ENCODE results near the gene FRMD3.

FRMD3 gene

GRCh38 chr9:83346655-83347420 is 191.4 kb downstream of the FRMD3 start:
- Histone ChIP-seq H3K36me3 (no peaks in the 10 kb centered on the region), H3K27me3 (no peaks in the 10 kb centered on the region), H3K27ac (no peak overlapping the region), H3K4me1 (peaks cover 0 to 8% (median 7%) of the 10 kb centered on the region in 4 donors), H3K9me3 (no peaks in the 10 kb centered on the region), H3K4me3 (no peak overlapping the region)
- no peak for DNase-seq
- intact Hi-C loops (cut with DNase I; ENCODE audit: low total_unique reads): no loop called here
- TF ChIP-seq CTCF (IDR thresholded peaks at IDR 0.05): no peak

DNA sequence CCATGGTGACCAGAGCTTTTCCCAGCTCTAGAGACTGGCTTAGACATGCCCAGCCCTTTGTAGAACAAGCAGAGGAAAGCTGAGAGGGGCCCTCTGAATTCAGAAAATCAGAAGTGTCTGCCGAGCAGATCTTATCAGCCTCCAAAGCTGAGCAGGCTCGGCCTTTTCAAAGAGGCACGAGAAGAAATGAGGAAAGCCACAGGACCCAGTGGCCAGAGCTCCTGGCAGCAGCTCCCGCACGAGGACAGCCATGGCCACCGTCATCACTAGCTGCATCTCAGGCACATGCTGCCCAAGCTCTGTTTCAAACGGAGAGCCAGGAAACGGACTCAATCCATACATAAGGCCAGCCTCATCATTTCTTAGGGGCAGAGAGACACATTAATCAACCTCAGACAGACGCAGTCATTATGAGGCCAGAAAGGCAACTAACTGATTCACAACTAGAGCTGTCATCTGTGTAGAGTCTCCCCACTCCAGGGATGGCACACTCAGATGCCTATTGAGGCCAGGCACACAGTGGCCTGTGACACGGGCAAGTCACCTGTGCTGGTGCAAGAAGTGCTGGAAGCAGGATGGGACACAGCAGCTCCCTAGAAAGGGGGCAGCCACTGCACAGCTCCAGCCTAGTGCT is 194.7 kb downstream of the FRMD3 start:
- intact Hi-C loops (cut with DNase I; ENCODE audit: low total_unique reads): no loop called here
- Histone ChIP-seq H3K27me3 (no peaks in the 10 kb centered on the region), H3K4me1 (peaks cover 0 to 24% (median 7%) of the 10 kb centered on the region in 4 donors), H3K36me3 (no peaks in the 10 kb centered on the region), H3K27ac (no peak overlapping the region), H3K9me3 (no peaks in the 10 kb centered on the region), H3K4me3 (no peak overlapping the region)
- no peak for DNase-seq
- TF ChIP-seq CTCF (IDR thresholded peaks at IDR 0.05): no peak

GRCh38 chr9:83342731-83343130 is 195.5 kb downstream of the FRMD3 start:
- Histone ChIP-seq H3K4me3 (no peak overlapping the region), H3K9me3 (no peaks in the 10 kb centered on the region), H3K27me3 (no peaks in the 10 kb centered on the region), H3K4me1 (peaks cover 0 to 24% (median 7%) of the 10 kb centered on the region in 4 donors), H3K36me3 (no peaks in the 10 kb centered on the region), H3K27ac (no peak overlapping the region)
- intact Hi-C loops (cut with DNase I; ENCODE audit: low total_unique reads): no loop called here
- DNase-seq: no peak
- no peak for TF ChIP-seq CTCF (IDR thresholded peaks at IDR 0.05)

- H3K27ac ChIP-seq: no peak overlapping the region
- no peaks in the 10 kb centered on the region for H3K9me3 ChIP-seq
- no peaks in the 10 kb centered on the region for H3K27me3 ChIP-seq
- intact Hi-C loops (cut with DNase I; ENCODE audit: low total_unique reads): no loop called here
- no peaks in the 10 kb centered on the region for H3K36me3 ChIP-seq
- TF ChIP-seq CTCF (IDR thresholded peaks at IDR 0.05): no peak
- H3K4me1 ChIP-seq: peaks cover 0 to 22% (median 6%) of the 10 kb centered on the region in 4 donors
- DNase-seq: no peak
- no peak overlapping the region for H3K4me3 ChIP-seq
Measured at GRCh38 chr9:83342006-83342405, 196.2 kb downstream of the FRMD3 start.

DNA sequence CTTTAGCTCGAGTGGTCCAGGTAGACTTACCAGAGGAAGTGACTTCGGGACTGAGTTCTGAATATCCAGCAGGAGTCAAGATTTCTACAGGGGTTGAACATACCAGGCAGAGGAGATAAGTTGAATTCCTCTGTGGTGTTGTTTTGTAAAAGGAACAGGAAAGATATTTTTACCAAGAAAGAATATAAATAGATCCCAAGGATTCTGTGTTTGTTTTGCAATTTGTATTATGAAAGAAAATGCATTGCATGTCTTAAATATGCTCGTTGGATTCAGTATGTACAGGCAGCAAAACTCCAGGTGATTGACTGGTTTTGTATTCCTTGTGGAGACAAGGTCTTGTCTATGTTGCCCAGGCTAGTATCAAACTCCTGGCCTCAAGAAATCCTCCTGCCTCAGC is 197.8 kb downstream of the FRMD3 start:
- no peak for DNase-seq
- Histone ChIP-seq H3K36me3 (no peaks in the 10 kb centered on the region), H3K9me3 (no peaks in the 10 kb centered on the region), H3K4me3 (no peak overlapping the region), H3K27ac (no peak overlapping the region), H3K27me3 (no peaks in the 10 kb centered on the region), H3K4me1 (peaks cover 0 to 16% (median 0%) of the 10 kb centered on the region in 4 donors)
- no peak for TF ChIP-seq CTCF (IDR thresholded peaks at IDR 0.05)
- intact Hi-C loops (cut with DNase I; ENCODE audit: low total_unique reads): no loop called here
